NB4 (cell line): ENCODE results near the gene HPCA.

Experiments used
- CTCF ChIP-seq: IDR thresholded peaks from one replicate; pipeline ENCODE4 v1.5.1; 2012; ENCODE audit warnings: low read depth, low read length
- MAX ChIP-seq: IDR thresholded peaks from 2 replicates; pipeline ENCODE4 v1.6.1; 2011; ENCODE audit warnings: low read depth, low read length
- POLR2A ChIP-seq: IDR thresholded peaks from 2 replicates; pipeline ENCODE4 v1.6.1; 2011; ENCODE audit warnings: mild to moderate bottlenecking; ENCODE audit not compliant: insufficient read length; ENCODE audit errors: extremely low read depth

- TF ChIP-seq CTCF (no peak), POLR2A (no peak), MAX (no peak)
Measured at GRCh38 chr1:32878637-32879041, 7.7 kb upstream of the HPCA start.
